HG02678 (cell line): ENCODE data around the gene GRIP2.

Experiments
- ATAC-seq: cut with Tn5 transposase; IDR thresholded peaks from one replicate; pipeline ENCODE4 v1.9.1; 2021; ENCODE audit warnings: mild to moderate bottlenecking, moderate library complexity; ENCODE audit not compliant: unreplicated experiment

Gene GRIP2

DNA sequence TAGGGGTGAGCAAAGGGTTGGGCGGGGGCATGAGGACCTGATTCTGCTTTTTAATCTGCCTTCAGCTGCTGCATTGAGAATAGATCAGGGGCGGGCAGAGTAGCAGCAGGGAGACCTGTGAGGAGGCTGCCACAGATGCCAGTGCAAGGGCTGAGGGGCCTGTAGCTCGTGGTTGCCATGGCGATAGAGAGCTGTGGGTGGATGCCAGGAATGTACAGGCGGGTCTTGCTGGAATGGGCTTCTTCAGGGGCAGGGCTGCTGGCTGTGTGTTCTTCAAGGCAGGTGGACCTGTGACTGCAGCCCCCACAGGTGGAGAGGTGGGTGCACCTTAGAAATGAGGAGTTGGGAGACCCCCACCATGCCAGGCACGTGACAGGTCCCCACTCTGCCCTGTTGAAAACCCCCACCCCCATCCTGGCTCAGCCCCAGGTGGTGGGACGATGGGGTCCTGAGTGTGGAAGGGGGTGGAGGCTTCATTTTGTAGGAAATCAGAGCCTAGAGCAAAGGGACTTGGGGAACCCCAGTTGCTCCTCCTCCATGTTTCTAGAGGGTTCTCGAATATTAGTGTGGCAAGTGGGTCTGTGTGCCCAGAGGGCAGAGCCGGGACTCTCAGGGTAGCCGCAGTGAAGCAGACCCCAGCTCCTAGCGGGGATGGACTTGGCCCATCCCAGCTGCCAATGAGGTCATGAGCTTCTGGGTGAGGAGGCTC, 99.5 kb downstream of the GRIP2 start:
- no peak for ATAC-seq

- ATAC-seq: no peak
Measured at GRCh38 chr3:14440168-14440518, 100.0 kb downstream of the GRIP2 start.

DNA sequence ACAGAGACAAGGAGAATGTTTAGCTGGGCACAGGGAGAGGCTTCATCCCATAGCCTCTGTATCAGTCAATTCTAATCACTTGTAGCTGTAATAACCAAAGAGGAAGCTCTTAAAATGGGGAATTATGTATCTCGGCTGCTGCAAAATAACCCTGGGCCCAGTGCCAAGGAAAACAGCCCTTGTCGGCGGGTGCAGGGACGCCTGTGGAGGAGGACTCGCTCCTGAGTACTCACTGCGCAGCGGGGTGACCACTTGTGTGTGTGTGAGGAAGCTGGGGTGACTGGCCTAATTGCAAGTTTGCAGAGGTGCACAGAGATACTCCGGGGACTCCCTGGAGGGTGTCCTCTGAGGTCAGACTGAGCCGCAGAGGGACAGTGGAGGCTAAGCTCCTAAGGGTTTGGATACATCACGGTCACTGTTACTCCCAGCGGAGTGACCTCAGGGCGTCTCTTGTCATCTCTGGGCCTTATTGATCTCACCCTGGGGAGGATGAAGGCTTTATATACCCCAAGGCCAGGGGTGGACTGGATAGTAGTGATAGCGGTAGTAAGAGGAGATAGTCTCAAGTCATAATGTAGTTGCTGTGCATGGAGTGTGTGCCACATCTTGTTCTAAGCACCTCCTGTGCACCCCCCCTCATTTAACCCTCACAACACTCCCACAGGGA, 100.5 kb downstream of the GRIP2 start:
- no peak for ATAC-seq
